ENCODE measurements around the gene ZSCAN30.
"Not testable (repeated sequence)": the region's sequence is repeated elsewhere in the genome, so short reads cannot be mapped to it uniquely, and the experiment has no call there.

Gene ZSCAN30

GRCh38 chr18:35231052-35231451 is 59.0 kb downstream of the ZSCAN30 start:
- peak; percentile 76 for DNase-seq

- DNase-seq, result no peak
Measured at GRCh38 chr18:35227254-35227653, 62.8 kb downstream of the ZSCAN30 start.

- DNase-seq, result no peak
Measured at GRCh38 chr18:35223797-35224196, 66.2 kb downstream of the ZSCAN30 start.

GRCh38 chr18:35220424-35220823 is 69.6 kb downstream of the ZSCAN30 start:
- DNase-seq, result no peak

GRCh38 chr18:35219331-35219730 is 70.7 kb downstream of the ZSCAN30 start:
- DNase-seq, result not testable (repeated sequence)

GRCh38 chr18:35216611-35217010 is 73.4 kb downstream of the ZSCAN30 start:
- DNase-seq, result not testable (repeated sequence)

GRCh38 chr18:35215026-35215425 is 75.0 kb downstream of the ZSCAN30 start:
- no peak for DNase-seq

GRCh38 chr18:35205746-35206458 is 84.1 kb downstream of the ZSCAN30 start:
- DNase-seq, result not testable (repeated sequence)

GRCh38 chr18:35205199-35205712 is 84.8 kb downstream of the ZSCAN30 start:
- DNase-seq, result no peak

GRCh38 chr18:35203067-35203466 is 87.0 kb downstream of the ZSCAN30 start:
- DNase-seq, result no peak

- DNase-seq, result no peak
Measured at GRCh38 chr18:35201256-35201931, 88.6 kb downstream of the ZSCAN30 start.
